IPS-18a (cell line): ENCODE measurements around the gene SIL1.
"Not testable (repeated sequence)": the region's sequence is repeated elsewhere in the genome, so short reads cannot be mapped to it uniquely, and the experiment has no call there.

Experiments used
- H3K27ac ChIP-seq: one replicate; pipeline ENCODE4 v1.5.1; 2013; ENCODE audit warnings: low read length
- H3K27me3 ChIP-seq: one replicate; pipeline ENCODE4 v1.6.1; 2013; ENCODE audit warnings: mild to moderate bottlenecking, low read length; ENCODE audit not compliant: control insufficient read depth, insufficient read depth
- H3K36me3 ChIP-seq: one replicate; pipeline ENCODE4 v1.6.1; 2013; ENCODE audit warnings: low read depth, low read length; ENCODE audit not compliant: control insufficient read depth
- H3K4me1 ChIP-seq: one replicate; pipeline ENCODE4 v1.6.1; 2013; ENCODE audit warnings: low read depth, low read length; ENCODE audit not compliant: control insufficient read depth
- H3K4me3 ChIP-seq: one replicate; pipeline ENCODE4 v1.5.1; 2013; ENCODE audit warnings: low read length
- H3K9ac ChIP-seq: one replicate; pipeline ENCODE4 v1.6.1; 2013; ENCODE audit warnings: mild to moderate bottlenecking, low read length, moderate library complexity
- H3K9me3 ChIP-seq: one replicate; pipeline ENCODE4 v1.6.1; 2013; ENCODE audit warnings: low read depth, low read length; ENCODE audit not compliant: control insufficient read depth

Gene SIL1

DNA sequence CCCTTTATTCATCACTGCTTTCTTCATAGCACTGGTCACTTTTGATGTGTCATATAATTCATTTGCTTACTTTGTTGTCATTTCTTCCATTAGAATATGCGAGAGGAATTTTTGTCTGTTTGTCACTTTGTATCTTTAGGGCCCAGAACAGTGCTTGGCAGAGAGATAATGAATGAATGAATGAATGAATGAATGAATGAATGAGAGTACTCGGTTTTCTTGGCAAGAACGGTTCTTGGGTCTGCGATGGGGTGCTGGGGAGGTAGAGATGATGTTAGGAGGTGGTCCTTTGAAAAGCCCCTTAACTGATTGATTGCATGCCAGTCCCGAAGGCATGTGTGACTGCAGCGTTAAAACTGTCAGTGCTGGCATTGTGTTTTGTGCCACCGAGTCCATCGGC is 270.6 kb downstream of the SIL1 start:
- Histone ChIP-seq H3K9me3 (no peaks in the 10 kb centered on the region), H3K36me3 (peaks cover 75% of the 10 kb centered on the region), H3K27ac (no peak overlapping the region), H3K4me3 (no peak overlapping the region), H3K27me3 (no peaks in the 10 kb centered on the region), H3K4me1 (no peaks in the 10 kb centered on the region), H3K9ac (no peak overlapping the region)

DNA sequence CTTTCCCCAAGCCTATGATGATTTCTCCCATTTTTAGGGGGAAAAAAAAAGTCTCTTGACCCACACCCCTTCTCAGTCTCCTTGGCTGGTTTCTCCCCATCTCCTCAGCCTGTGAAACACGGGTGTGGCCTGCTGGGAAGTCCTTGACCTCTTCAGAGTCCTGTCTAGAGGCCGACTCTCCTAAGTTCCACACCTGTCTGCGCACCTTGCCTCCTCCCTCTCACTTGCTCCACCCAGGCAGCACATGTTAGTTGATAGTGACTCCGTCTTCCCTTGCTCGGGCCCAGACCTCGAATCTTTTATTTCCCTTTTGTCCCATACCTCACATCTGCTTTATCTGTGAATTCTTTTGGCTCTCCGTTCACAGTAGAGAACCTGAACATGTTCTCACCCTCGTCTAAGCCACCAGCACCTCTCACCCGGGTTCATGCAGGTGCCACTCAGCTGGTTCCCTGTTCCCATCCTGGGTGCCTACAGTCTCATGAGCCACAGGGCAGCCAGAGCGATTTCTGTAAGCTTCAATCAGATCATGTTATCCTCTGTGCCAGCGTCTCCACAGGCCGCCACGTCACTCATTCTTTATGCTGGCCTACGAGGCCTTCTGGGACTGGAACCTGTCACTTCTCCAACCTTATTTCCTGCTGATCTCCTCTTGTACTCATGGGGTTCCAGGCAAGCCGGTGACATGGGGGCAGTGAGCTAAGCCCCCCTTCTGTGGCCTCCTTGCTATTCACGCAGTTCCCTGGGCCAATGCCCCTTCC is 271.3 kb downstream of the SIL1 start:
- H3K9ac ChIP-seq: no peak overlapping the region
- H3K36me3 ChIP-seq: peaks cover 71% of the 10 kb centered on the region
- H3K4me3 ChIP-seq: no peak overlapping the region
- H3K27ac ChIP-seq: no peak overlapping the region
- no peaks in the 10 kb centered on the region for H3K4me1 ChIP-seq
- H3K27me3 ChIP-seq: no peaks in the 10 kb centered on the region
- H3K9me3 ChIP-seq: no peaks in the 10 kb centered on the region

DNA sequence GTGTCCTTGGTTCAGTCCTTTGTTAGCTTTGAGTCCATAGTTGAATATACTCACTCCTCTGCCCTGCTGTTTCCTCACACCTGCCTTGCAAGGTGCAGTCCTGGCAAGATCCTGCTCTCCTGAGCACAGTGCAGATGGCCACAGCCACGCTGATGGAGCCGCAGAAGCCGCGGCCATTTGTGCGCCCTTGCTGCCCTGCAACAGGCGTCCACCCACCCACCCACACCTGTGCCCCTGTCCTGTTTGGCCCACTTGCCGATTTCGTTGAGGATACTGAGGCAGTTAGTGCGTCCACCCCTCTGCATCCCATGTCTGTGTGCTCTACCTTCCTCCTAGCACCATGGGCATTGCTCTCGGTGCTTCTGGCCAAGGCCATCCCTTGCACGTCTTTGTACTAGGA is 271.9 kb downstream of the SIL1 start:
- H3K9ac ChIP-seq: no peak overlapping the region
- H3K4me3 ChIP-seq: no peak overlapping the region
- H3K9me3 ChIP-seq: no peaks in the 10 kb centered on the region
- H3K36me3 ChIP-seq: peaks cover 65% of the 10 kb centered on the region
- no peaks in the 10 kb centered on the region for H3K27me3 ChIP-seq
- no peaks in the 10 kb centered on the region for H3K4me1 ChIP-seq
- H3K27ac ChIP-seq: no peak overlapping the region

DNA sequence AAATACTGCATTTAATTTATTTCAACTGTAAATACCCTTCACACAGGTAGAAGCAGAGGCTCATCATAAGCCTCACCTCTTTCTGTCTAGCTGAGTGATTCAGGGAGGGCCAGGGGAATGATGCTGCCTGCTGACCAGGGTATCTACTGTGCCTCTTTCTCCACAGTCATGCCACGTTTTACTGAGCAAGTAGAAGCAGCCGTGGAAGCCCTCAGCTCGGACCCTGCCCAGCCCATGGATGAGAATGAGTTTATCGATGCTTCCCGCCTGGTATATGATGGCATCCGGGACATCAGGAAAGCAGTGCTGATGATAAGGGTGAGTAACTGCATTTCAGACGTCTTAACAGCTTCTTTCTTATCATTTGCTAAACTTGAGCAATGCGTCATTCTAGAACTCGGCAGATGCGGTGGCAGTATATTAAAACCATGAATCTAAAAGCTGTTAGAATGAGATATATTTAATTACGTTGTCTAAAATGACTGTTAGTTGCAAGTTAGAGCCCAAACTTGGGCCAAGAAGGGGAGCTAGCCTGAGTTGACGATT is 273.0 kb downstream of the SIL1 start:
- Histone ChIP-seq H3K27ac (no peak overlapping the region), H3K9me3 (no peaks in the 10 kb centered on the region), H3K9ac (no peak overlapping the region), H3K4me1 (no peaks in the 10 kb centered on the region), H3K36me3 (peaks cover 54% of the 10 kb centered on the region), H3K4me3 (no peak overlapping the region), H3K27me3 (no peaks in the 10 kb centered on the region)

DNA sequence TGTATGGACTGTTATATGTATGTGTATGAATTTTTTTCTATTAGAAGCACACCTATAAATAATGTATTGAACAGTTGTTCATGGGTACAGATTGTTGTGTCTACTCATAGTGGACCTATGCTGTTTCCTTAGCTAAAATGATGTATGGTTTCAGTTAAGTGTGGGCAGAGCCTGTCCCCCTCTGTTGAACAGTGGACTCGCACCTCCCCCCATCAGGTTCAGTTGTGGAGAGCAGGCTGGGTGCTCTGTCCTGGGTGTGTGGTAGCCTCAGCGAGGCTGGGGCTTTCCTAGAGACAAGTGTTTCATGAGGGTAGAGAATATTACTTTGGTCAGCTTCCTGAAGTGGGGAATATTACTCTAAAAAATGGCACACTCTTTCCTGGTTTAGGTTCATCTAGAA is 275.7 kb downstream of the SIL1 start:
- H3K9ac ChIP-seq: no peak overlapping the region
- no peak overlapping the region for H3K27ac ChIP-seq
- no peaks in the 10 kb centered on the region for H3K4me1 ChIP-seq
- H3K27me3 ChIP-seq: no peaks in the 10 kb centered on the region
- no peaks in the 10 kb centered on the region for H3K9me3 ChIP-seq
- H3K36me3 ChIP-seq: peaks cover 38% of the 10 kb centered on the region
- H3K4me3 ChIP-seq: no peak overlapping the region

DNA sequence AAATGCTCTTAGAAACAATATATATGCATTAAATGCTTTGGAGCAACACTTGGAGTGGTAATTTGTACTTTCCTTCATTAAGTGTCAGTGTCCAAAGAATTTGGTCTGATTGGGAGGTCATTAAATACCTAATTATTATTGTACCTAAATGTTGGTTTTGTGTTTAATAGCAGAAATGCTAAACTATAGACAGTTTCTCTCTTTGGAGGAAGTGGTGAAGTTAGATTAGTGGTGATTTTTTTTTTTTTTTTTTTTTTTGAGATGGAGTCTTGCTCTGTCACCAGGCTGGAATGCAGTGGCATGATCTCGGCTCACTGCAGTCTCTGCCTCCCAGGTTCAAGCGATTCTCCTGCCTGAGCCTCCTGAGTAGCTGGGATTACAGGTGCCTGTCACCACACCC is 276.8 kb downstream of the SIL1 start:
- H3K4me1 ChIP-seq, H3K9ac ChIP-seq, H3K27me3 ChIP-seq, H3K9me3 ChIP-seq, H3K4me3 ChIP-seq, H3K27ac ChIP-seq: not testable (repeated sequence)
- H3K36me3 ChIP-seq: peaks cover 28% of the 10 kb centered on the region

DNA sequence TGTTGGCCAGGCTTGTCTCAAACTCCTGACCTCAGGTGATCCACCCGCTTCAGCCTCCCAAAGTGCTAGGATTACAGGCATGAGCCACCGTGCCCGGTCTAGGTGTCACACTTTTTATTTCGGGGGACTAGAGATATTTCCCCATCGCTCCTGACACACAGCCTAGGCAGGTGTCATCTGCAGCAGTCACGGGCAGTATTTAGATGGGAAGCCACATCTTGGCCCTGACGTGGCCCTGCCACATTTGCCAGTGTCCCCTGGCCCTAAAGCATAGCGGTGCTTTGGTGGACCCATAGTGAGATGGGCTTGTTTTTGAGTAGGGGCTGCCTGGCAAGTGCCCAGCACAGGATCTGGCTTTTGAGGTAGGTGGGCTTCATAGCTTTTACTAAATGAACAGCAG is 278.0 kb downstream of the SIL1 start:
- no peak overlapping the region for H3K27ac ChIP-seq
- H3K4me1 ChIP-seq: no peaks in the 10 kb centered on the region
- no peak overlapping the region for H3K9ac ChIP-seq
- no peaks in the 10 kb centered on the region for H3K27me3 ChIP-seq
- H3K4me3 ChIP-seq: no peak overlapping the region
- H3K36me3 ChIP-seq: peaks cover 16% of the 10 kb centered on the region
- H3K9me3 ChIP-seq: no peaks in the 10 kb centered on the region

DNA sequence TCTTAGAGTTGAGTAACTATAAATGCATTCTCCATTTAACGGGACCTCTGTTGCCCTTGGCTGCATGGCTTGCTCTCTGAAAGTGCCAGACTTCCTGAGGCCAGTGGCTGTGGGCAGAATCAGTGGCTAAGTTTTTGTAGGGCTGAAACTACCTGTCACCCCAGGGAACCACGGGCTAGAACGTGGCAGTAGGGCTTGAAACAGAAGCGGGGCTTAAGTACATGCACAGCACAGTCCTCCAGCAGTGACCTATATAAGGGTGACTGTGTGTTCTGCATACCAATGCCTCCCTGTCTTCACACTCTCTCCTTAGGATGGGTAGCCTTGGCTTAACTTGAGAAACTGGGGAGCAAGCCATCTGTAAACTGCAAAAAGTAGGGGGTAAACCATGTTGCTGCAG is 279.5 kb downstream of the SIL1 start:
- Histone ChIP-seq H3K36me3 (peaks cover 8% of the 10 kb centered on the region), H3K4me3 (no peak overlapping the region)

DNA sequence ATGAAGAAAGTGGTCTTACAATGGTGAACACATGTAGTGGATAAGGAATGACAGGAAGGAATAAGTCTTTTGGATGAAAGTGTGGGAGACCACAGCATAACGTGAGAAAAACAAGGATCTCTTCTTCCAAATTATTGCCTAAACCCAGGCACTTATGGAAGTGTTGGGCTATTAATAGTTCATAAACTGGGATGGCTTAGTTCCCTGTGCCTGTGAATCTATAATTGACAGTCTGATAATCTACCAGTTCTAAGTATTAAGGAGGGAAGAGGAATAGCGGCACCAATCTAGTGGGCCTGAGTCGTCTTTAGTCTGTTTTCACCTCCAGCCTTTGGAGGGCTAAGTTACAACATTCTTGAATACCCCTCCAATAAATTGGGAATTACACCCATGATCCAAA is 283.8 kb downstream of the SIL1 start:
- Histone ChIP-seq H3K36me3 (peaks cover 9% of the 10 kb centered on the region), H3K9ac (no peak overlapping the region), H3K9me3 (no peaks in the 10 kb centered on the region), H3K27ac (no peak overlapping the region), H3K4me1 (no peaks in the 10 kb centered on the region), H3K27me3 (no peaks in the 10 kb centered on the region), H3K4me3 (no peak overlapping the region)

More for the DNA sequence above, 279.5 kb downstream of the SIL1 start:
- no peaks in the 10 kb centered on the region for H3K4me1 ChIP-seq
- H3K9ac ChIP-seq: no peak overlapping the region
- H3K9me3 ChIP-seq: no peaks in the 10 kb centered on the region
- H3K27ac ChIP-seq: no peak overlapping the region
- H3K27me3 ChIP-seq: no peaks in the 10 kb centered on the region

DNA sequence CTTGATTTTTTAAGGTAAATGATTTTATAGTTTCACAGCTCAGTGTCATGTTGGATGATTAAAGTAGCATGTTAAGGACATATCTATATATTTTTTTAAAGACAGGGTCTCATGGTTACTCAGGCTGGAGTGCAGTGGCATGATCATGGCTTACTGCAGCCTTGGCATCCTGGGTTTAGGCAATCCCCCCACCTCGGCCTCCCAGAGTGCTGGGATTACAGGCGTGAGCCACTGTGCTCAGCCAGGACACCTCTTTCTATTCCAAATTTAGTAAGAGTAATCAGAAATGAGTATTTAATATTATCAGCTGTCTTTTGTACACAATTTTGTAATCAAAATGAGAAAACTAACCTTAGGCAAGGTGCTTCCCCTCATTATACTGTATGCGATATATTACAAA is 284.4 kb downstream of the SIL1 start:
- no peaks in the 10 kb centered on the region for H3K4me1 ChIP-seq
- no peak overlapping the region for H3K27ac ChIP-seq
- H3K27me3 ChIP-seq: no peaks in the 10 kb centered on the region
- H3K36me3 ChIP-seq: peaks cover 7% of the 10 kb centered on the region
- no peaks in the 10 kb centered on the region for H3K9me3 ChIP-seq
- no peak overlapping the region for H3K9ac ChIP-seq
- no peak overlapping the region for H3K4me3 ChIP-seq

DNA sequence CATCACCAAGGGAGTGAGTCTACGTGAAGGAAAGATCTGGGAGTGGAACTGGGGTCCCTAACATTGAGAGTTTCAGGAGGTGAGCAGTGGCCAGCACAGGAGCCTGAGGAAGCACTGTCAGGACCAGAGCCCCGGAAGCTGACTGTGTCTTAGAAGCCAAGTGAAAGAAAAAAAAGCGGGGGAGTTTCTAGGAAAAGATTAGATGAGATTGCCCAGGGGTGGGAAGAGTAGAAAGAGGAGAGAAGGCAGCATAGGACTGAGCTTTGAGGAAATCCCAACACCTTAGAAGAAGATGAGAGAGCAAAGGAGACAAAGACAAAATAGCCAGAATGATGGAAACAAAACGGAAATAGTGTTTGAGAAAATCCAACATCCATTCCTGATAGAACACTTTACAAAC is 286.1 kb downstream of the SIL1 start:
- Histone ChIP-seq H3K9me3 (no peaks in the 10 kb centered on the region), H3K27me3 (no peaks in the 10 kb centered on the region), H3K27ac (no peak overlapping the region), H3K4me3 (no peak overlapping the region), H3K4me1 (no peaks in the 10 kb centered on the region), H3K36me3 (peaks cover 7% of the 10 kb centered on the region), H3K9ac (no peak overlapping the region)

DNA sequence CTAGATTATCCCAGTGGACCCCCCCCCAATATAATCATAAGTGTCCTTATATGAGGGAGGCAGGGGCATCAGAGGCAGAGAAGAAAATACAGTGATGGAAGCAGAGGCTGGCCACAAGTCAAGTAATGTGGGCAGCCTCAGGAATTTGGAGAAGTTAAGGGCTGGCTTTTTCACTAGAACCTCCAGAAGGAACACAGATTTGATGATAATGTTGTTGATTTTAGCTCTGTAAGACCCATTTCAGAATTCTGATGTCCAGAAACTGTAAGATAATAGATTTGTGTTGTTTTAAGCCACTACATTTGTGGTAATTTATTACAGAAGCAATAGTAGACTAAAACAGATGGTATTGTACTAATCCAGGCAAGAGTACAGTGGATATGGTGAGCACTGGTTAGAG is 286.7 kb downstream of the SIL1 start:
- Histone ChIP-seq H3K27ac (no peak overlapping the region), H3K27me3 (no peaks in the 10 kb centered on the region), H3K9me3 (no peaks in the 10 kb centered on the region), H3K9ac (no peak overlapping the region), H3K4me3 (no peak overlapping the region), H3K4me1 (no peaks in the 10 kb centered on the region), H3K36me3 (peaks cover 7% of the 10 kb centered on the region)
